Putamen (tissue), 1 donor: ENCODE data around the gene NHLRC2.

Experiments
- DNase-seq: peaks from one replicate; pipeline ENCODE4 v3.0.0-alpha.2; 2016; ENCODE audit warnings: low spot score

Gene NHLRC2

GRCh38 chr10:113865901-113866300, 11.4 kb downstream of the NHLRC2 start:
- no peak for DNase-seq

- DNase-seq, result no peak
Measured at GRCh38 chr10:113866551-113867394, 12.3 kb downstream of the NHLRC2 start.

DNA sequence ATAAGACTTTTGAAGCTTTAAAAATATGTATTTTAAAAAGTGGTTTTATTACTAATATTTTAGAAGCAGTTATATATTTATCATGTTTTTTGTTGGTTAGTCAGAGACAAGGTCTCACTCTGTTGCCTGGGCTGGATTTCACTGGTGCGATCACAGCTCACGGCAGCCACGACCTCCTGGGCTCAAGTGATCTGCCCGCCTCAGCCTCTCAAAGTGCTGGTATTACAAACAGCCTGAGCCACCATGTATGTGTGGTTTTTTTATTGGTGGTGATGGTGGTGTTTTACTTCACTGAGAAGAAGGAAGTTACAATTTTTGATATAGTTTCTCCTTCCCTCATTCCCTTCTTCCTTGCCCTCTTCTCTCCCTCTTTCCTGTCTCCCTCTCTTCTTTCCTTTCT, 13.4 kb downstream of the NHLRC2 start:
- DNase-seq, result no peak

DNA sequence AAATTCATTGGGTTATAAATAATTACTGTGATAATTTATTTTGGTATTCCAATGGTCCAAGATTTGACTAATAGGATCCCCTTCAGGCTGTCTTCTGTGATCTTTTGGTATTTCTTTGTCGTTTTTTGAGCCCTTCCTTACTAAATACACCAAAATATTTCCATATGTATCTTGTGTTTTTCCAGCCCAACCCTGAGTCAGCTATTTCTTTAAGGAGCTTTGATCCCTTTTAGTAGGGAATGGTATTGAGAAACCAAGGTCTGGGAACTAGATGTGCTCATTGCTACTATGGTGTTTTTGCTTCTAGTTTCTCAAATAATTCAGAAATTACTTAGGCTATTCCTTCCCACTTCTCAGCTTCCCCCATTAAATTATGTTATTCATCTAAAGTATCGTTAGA, 15.3 kb downstream of the NHLRC2 start:
- no peak for DNase-seq

- DNase-seq, result no peak
Measured at GRCh38 chr10:113872139-113873030, 17.9 kb downstream of the NHLRC2 start.

DNA sequence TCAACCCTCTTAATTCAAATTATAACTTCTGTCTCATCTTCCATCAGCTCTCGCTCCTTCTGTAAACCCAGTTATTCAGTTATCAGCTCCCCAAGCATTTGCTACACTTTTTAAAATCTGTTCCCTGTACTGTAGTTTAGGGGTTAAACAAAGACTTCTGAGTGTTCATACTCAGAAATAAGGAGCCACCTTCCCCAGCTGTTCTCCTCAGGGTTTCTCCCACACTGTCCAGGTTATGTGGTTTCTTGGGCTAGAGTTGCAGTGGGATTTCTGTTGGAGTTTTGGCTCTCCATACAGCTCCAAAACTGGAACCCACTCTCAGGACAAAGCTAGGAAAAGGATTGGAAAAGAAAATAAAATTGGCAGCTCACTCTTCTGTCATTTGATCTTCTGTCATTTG, 20.8 kb downstream of the NHLRC2 start:
- no peak for DNase-seq

DNA sequence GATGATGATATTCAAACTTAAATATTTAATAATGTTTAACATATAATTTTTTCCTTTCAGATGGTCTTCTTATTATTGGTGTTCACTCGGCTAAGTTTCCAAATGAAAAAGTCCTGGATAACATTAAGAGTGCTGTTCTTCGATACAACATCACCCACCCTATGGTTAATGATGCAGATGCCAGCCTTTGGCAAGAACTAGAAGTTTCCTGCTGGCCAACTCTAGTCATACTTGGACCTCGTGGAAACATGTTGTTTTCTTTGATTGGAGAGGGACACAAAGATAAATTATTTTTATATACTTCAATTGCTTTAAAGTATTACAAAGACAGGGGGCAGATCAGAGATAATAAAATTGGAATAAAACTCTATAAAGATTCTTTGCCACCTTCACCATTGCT, 22.0 kb downstream of the NHLRC2 start:
- DNase-seq, result no peak

DNA sequence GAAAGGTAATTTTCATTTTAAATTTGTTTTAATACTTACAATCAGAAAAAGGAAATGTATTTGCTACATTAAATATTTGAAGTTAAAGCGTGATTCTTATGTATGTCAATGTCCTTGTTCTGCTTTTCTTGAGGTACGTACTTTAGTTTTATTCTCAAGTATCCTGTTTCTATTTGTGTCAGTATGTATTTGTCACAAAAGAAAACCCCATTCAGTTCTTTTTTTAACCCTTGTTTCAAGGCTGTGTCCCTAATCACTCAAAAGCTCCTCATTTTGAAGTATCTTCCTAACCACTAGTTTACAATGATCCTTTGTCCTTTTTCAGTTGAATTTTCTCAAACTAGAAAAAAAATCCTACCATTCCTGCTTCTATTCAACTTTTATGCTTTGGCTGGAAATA, 25.2 kb downstream of the NHLRC2 start:
- DNase-seq, result no peak

- DNase-seq, result no peak
Measured at GRCh38 chr10:113880236-113880635, 25.8 kb downstream of the NHLRC2 start.

DNA sequence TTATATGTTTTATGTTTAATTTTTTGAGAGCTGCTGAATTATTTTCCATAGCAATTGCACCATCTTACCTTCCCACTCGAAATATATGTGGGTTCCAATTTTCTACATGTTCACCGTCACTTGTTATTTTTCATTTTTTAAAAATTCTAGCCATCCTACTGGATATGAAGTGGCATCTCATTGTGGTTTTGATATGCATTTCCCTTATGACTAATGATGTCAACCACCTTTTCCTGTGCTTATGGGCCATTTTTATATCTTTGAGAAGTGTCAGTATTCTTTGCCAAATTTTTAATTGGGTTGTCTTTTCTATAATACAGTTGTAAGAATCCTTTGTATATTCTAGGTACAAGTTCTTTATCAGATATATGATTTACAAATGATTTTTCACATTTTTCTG, 27.8 kb downstream of the NHLRC2 start:
- DNase-seq, result no peak

DNA sequence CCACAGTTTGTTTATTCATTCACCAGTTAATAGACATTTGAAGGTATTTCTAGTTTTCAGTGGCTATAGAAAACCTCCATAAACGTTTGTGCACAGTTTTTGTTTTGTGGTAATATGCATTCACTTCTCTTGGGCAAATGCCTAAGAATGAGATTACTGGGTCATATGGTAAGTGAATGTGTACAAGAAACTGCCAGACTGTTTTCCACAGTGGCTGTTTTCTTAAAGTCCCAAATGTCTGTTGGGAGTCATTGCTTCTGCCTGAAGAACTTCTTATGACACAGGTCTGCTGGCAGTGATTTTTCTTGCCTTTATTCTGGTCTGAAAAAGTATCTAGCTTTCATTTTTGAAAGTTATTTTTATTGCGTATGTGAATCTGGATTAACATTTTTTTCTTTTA, 35.5 kb downstream of the NHLRC2 start:
- DNase-seq, result no peak

- no peak for DNase-seq
Measured at GRCh38 chr10:113890769-113891168, 36.3 kb downstream of the NHLRC2 start.

DNA sequence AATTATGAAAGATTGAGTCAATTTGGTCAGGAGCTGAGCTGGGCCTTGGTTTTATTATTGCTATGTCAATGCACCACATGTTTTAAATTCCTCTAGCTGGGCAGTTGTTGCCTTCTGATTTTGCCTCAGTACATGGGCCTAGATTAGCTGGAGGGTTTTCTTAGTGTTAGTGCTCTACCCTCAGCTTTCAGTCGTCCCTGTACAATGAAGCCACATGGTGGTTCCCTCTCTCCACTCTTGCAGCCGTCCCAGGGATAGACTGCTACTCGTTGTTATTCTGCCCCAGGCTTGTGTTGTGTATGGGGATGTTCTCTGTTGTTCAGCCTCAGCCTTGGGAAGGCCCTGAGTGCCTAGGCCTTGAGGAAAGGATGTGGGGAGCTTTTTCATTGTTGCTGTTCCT, 37.0 kb downstream of the NHLRC2 start:
- peak; percentile 27 for DNase-seq

DNA sequence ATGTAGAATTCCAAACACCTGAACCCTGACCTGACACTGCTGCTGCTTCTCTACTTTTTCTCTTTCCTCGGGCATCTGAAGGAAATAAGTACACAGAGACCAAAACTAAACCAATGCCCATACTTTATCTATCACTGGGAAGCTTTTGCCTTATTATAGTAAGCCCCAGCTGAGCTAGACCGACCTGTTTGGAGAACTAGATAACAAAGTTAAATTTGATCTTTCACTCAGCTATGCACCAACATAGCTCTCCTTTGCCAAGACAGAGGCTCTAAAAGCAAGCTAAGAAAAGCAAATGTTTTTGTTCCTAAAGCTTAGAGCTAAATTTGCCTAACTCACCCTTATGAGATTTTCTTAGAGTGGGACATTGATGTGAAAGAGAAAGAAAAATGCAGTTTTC, 39.1 kb downstream of the NHLRC2 start:
- DNase-seq, result no peak

DNA sequence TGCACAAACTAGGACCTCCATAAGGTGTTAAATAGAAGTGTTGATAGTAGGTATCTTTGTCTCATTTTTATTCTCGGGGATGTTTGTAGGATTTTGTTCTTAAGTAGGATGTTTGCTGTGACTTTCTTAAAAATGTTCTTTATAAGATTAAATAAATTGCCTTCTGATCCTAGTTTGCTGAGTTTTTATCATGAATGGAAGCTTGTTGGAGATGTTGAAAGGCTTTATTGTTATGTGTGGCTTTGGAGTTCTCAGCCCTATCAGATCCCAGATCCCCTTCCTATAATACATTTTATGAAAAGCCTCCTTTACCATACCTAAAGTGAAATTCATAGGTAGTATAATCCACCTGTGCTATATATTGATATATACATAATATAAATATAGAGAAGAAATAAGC, 40.1 kb downstream of the NHLRC2 start:
- DNase-seq, result no peak

- DNase-seq, result no peak
Measured at GRCh38 chr10:113895018-113895417, 40.6 kb downstream of the NHLRC2 start.

DNA sequence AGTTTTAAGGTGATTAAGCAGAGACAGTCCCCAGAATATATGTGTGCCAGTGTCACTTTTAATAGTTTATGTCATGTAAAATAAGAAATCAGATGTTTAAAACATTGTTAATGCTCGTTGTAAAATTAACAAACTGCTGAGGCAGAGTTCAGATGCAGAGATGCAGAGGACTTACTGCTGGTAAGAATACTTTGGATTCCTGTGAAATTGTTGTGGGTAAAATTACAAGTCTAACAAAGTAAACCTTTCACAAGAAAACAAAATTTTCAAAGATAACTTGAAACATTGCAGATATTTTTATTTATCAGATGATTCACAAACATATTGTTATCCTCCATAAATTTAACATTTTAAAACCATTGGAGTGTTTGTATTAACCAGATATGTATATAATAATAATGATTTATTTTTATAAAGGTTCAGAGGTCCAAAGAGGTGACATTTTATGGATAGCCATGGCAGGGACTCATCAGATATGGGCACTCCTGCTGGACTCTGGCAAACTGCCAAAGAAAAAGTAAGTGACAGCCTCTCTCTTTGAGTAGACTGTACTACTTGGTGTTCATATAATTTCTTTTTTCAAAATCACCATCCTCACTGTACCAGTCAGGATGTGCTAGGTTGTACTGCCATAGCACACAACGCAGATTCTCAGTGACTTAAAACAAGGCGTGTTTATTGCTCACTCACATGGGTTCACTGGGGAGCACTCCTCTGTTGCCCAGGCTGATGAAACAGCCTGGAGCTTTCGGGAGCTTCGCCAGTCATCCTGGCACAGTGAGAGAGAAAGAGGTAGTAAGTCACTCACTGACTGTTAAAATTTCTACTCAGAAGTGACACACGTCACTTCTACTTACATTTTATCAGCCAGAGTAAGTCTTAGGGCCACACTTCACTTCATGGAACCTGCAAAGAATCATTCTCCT, 43.5 kb downstream of the NHLRC2 start:
- no peak for DNase-seq

GRCh38 chr10:113899952-113900598, 45.6 kb downstream of the NHLRC2 start:
- DNase-seq, result no peak

DNA sequence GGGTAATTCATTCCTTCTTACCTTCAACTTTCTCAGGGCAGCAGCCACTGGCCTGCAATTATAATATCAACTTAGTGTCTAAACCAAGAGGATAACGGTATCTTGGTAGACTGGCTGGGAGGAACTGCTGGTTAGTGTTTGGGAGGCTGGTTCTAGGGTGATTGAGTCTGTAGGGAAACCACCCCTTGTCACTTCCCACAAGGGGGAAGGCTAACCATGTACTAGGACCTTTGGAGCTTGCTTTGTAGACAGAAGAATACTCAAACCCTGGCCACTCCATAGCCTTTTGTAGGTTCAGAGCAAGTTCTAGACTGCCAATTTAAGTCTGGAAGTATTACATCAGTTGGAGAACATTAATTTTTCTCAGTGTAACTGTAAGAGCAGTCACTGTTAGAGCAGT, 51.3 kb downstream of the NHLRC2 start:
- no peak for DNase-seq

DNA sequence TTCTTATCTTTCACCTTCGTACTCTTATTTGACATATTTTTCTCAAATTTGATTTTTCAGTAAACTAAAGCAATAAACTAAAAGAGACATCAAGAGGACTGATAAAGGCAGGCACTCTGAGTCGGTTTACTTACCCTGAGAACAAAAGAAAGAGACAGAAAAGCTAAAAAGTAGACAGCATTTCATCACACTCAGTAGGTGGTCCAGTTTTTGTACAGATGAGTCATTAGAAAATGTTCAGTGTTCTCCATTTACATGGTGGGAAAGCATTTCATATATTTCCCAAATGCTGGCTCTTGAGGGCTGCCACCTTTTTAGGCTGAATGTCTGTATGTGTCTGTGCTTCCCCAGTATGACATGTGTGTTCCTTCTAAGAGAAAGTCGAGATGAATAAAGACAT, 52.7 kb downstream of the NHLRC2 start:
- DNase-seq, result no peak

- no peak for DNase-seq
Measured at GRCh38 chr10:113908236-113908635, 53.8 kb downstream of the NHLRC2 start.

GRCh38 chr10:113911113-113911512, 56.7 kb downstream of the NHLRC2 start:
- no peak for DNase-seq
